KMS-11 (cell line): Measurements from ENCODE around the gene NEK2.

Experiments used
- H2AFZ ChIP-seq: fragments of 200-600 bp; sonication (generic); 2 replicates; pipeline ENCODE4 v1.6.1; 2016; ENCODE audit warnings: antibody characterized with exemption, mixed run types, low read depth
- H3K27ac ChIP-seq: fragments of 200-600 bp; sonication (generic); 2 replicates; pipeline ENCODE4 v1.6.1; 2016; ENCODE audit warnings: mild to moderate bottlenecking, mixed run types
- H3K27me3 ChIP-seq: fragments of 200-600 bp; sonication (generic); 2 replicates; pipeline ENCODE4 v1.6.1; 2017; ENCODE audit warnings: mild to moderate bottlenecking, low read depth, mixed run types, moderate library complexity; ENCODE audit not compliant: insufficient read depth
- H3K36me3 ChIP-seq: fragments of 200-600 bp; sonication (generic); 2 replicates; pipeline ENCODE4 v1.6.1; 2017; ENCODE audit warnings: mild to moderate bottlenecking, mixed run types; ENCODE audit not compliant: insufficient read depth
- H3K4me1 ChIP-seq: fragments of 200-600 bp; sonication (generic); 2 replicates; pipeline ENCODE4 v1.6.1; 2016; ENCODE audit warnings: mild to moderate bottlenecking, low read depth, mixed run types; ENCODE audit not compliant: poor library complexity, severe bottlenecking
- H3K4me2 ChIP-seq: fragments of 200-600 bp; sonication (generic); 2 replicates; pipeline ENCODE4 v1.7.0; 2016; ENCODE audit warnings: mild to moderate bottlenecking, mixed run types
- H3K4me3 ChIP-seq: fragments of 200-600 bp; sonication (generic); IDR thresholded peaks from 2 replicates; pipeline ENCODE4 v1.6.1; 2017; ENCODE audit warnings: low read depth, low read length, mixed read lengths; ENCODE audit not compliant: insufficient read depth
- H3K79me2 ChIP-seq: fragments of 200-600 bp; sonication (generic); 2 replicates; pipeline ENCODE4 v1.6.1; 2016; ENCODE audit warnings: low read depth, mixed run types; ENCODE audit not compliant: insufficient read depth
- H3K9ac ChIP-seq: fragments of 200-600 bp; sonication (generic); 2 replicates; pipeline ENCODE4 v1.6.1; 2016; ENCODE audit warnings: mild to moderate bottlenecking, mixed run types
- H4K20me1 ChIP-seq: fragments of 200-600 bp; sonication (generic); 2 replicates; pipeline ENCODE4 v1.6.1; 2016; ENCODE audit warnings: mild to moderate bottlenecking, mixed run types; ENCODE audit not compliant: insufficient read depth
- TF ChIP-seq, protein P1 (sequence below): fragments of 200-600 bp; sonication (generic); conservative IDR thresholded peaks from 2 replicates; pipeline ENCODE4 v1.6.1; 2017; ENCODE audit warnings: low read depth, mild to moderate bottlenecking, antibody characterized with exemption, low read length, moderate library complexity, mixed read lengths

Gene NEK2

DNA sequence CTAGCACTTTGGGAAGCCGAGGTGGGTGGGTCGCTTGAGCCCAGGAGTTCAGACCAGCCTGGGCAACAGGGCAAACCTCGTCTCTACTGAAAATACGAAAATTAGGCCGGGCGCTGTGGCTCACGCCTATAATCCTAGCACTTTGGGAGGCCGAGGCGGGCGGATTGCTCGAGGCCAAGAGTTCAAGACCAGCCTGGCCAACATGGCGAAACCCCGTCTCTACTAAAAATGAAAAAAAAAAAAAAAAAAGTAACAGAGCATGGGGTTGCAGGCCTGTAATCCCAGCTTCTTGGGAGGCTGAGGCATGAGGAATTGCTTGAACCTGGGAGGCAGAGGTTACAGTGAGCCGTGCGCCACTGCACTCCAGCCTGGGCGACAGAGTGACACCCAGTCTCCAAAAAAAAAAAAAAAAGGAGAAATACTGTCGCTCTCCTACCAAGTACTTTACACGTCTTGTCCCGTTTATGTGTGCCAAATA is 724 bp upstream of the NEK2 start:
- no peaks in the 10 kb centered on the region for H4K20me1 ChIP-seq
- H3K9ac ChIP-seq: no peak overlapping the region
- H3K79me2 ChIP-seq: peaks cover 11% of the 10 kb centered on the region
- H3K4me3 ChIP-seq: no peak overlapping the region
- H3K36me3 ChIP-seq: no peaks in the 10 kb centered on the region
- TF ChIP-seq, protein P1, sequence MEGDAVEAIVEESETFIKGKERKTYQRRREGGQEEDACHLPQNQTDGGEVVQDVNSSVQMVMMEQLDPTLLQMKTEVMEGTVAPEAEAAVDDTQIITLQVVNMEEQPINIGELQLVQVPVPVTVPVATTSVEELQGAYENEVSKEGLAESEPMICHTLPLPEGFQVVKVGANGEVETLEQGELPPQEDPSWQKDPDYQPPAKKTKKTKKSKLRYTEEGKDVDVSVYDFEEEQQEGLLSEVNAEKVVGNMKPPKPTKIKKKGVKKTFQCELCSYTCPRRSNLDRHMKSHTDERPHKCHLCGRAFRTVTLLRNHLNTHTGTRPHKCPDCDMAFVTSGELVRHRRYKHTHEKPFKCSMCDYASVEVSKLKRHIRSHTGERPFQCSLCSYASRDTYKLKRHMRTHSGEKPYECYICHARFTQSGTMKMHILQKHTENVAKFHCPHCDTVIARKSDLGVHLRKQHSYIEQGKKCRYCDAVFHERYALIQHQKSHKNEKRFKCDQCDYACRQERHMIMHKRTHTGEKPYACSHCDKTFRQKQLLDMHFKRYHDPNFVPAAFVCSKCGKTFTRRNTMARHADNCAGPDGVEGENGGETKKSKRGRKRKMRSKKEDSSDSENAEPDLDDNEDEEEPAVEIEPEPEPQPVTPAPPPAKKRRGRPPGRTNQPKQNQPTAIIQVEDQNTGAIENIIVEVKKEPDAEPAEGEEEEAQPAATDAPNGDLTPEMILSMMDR: no peak
- peaks cover 42% of the 10 kb centered on the region for H3K4me1 ChIP-seq
- H3K27ac ChIP-seq: peak overlapping the region; percentile 61; the same call in 1 of the 2 replicates
- H2AFZ ChIP-seq: peak overlapping the region; percentile 95
- H3K4me2 ChIP-seq: peak overlapping the region; percentile 95
- H3K27me3 ChIP-seq: no peaks in the 10 kb centered on the region

DNA sequence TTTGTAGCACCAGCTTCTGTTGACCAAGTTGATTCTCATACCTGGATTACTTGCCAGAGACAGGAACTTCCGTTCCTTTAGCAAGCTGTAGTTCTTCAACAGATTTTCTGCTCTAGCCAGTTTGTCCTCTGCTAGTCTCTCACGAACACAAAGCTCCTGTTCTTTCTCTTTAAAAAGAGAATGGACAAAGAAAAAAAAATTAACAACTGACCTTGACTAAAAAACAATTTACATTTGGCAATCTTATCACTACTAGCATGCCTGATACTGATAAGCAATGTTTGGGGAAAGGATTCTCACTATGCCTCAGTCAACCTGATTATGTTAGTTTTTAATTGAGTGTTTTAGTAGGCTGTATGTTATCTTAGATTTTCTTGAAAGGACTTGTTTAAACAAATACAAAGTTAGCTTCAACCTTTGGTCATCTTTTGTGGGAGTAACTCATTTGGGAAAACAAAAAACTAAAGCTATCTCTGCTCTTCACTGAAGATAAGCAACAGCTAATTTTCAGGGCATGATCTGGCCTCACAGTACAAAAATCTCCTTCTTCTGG is 8.3 kb downstream of the NEK2 start:
- H3K36me3 ChIP-seq: no peaks in the 10 kb centered on the region; the same call in 1 of the 2 replicates

DNA sequence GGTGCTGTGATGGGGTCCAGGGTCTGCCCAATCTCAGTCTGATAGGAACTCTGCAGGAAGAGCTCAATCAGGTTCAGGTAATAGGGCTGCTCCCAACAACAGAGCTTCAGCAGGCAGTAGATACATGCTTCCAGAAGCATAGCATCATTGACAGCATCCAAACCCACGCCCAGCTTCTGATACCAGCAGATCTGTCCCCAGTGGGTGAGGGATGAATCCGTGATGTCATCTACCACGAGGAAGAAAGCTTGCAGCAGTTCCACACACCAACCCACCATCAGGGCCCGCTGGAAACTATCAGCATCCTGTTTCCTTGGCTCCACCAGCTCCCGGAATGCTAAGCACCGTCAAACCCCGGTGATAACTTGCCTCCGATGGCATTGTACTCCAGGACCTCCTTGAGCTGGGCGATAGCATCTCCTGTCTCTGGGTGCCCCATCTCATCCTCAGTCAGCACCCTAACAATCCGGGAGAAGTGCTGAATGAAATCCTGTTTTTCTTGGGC is 14.7 kb downstream of the NEK2 start:
- Histone ChIP-seq H3K4me1 (no peaks in the 10 kb centered on the region), H3K36me3 (no peaks in the 10 kb centered on the region), H3K27me3 (no peaks in the 10 kb centered on the region), H3K79me2 (no peaks in the 10 kb centered on the region), H4K20me1 (no peaks in the 10 kb centered on the region), H2AFZ (no peak overlapping the region), H3K4me2 (no peak overlapping the region), H3K9ac (no peak overlapping the region), H3K4me3 (no peak overlapping the region), H3K27ac (no peak overlapping the region)
- TF ChIP-seq, protein P1: no peak

More for the DNA sequence above, 8.3 kb downstream of the NEK2 start:
- H3K79me2 ChIP-seq: no peaks in the 10 kb centered on the region
- no peak overlapping the region for H3K4me2 ChIP-seq
- H2AFZ ChIP-seq: no peak overlapping the region
- H3K27ac ChIP-seq: no peak overlapping the region
- H3K9ac ChIP-seq: no peak overlapping the region
- H3K4me1 ChIP-seq: peaks cover 3% of the 10 kb centered on the region
- TF ChIP-seq, protein P1: no peak
- no peaks in the 10 kb centered on the region for H3K27me3 ChIP-seq
- no peaks in the 10 kb centered on the region for H4K20me1 ChIP-seq
- no peak overlapping the region for H3K4me3 ChIP-seq

DNA sequence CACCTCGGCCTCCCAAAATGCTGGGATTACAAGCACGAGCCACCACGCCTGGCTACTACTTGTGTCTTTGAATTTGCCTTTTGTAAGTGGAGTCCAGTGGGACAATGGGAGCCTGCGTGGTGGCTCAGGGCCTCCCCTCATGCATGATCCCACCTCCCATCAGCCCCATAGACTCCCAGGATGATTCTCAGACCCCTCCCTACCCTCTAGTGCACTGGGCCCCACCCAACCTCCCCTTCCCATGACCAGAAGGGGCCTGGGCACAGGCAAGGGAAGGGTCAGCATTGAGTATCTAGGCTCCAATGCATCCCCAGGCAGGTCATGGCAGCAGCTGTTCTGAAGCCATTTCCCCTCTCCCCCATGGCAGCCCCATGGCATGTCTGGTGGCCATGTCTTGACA is 18.7 kb downstream of the NEK2 start:
- H3K4me1 ChIP-seq: no peaks in the 10 kb centered on the region
- H3K27ac ChIP-seq: no peak overlapping the region
- H3K36me3 ChIP-seq: no peaks in the 10 kb centered on the region
- H2AFZ ChIP-seq: no peak overlapping the region
- no peaks in the 10 kb centered on the region for H3K27me3 ChIP-seq
- no peak overlapping the region for H3K9ac ChIP-seq
- TF ChIP-seq, protein P1: no peak
- no peak overlapping the region for H3K4me3 ChIP-seq
- H3K4me2 ChIP-seq: no peak overlapping the region
- H4K20me1 ChIP-seq: no peaks in the 10 kb centered on the region
- no peaks in the 10 kb centered on the region for H3K79me2 ChIP-seq
